Bronchial epithelial cell (primary cell): ENCODE data around the gene CNIH2. TPM values are rescaled to one million over a fixed set of nuclear protein-coding genes. Genes with fewer than 3 reads are reported as not detected.

Experiments
- DNase-seq: peaks from one replicate; pipeline ENCODE4 v3.0.0-alpha.2; 2010; ENCODE audit warnings: low read depth
- FAIRE-seq: peaks from 2 replicates; lab custom pipeline; 2011; peaks lifted over from hg19 to GRCh38; lab: Jason Lieb, UNC
- H3K27me3 ChIP-seq: 2 replicates; pipeline ENCODE4 v1.5.1; 2011; ENCODE audit warnings: low read length; ENCODE audit not compliant: control insufficient read depth, insufficient read depth
- H3K36me3 ChIP-seq: 2 replicates; pipeline ENCODE4 v1.5.1; 2011; ENCODE audit warnings: low read length; ENCODE audit not compliant: control insufficient read depth, insufficient read depth
- H3K4me3 ChIP-seq: 2 replicates; pipeline ENCODE4 v1.5.1; 2011; ENCODE audit warnings: mild to moderate bottlenecking, low read depth, low read length, control low read depth
- CTCF ChIP-seq: IDR thresholded peaks from 2 replicates; pipeline ENCODE4 v1.5.1; 2011; ENCODE audit warnings: mild to moderate bottlenecking, moderate library complexity, low read length, control low read depth, inconsistent platforms; ENCODE audit not compliant: insufficient read depth, severe bottlenecking
- total RNA-seq: library from RNA; depleted of rRNA; stranded (reverse); fragments of >200 nt; gene quantifications from 2 replicates; pipeline ENCODE4 v1.2.1, GENCODE V29; 2014

Gene CNIH2
- total RNA-seq, 1 donor from 2014 or later = not detected

GRCh38 chr11:66321606-66322005, 43.6 kb downstream of the CNIH2 start:
- no peak for DNase-seq
- Histone ChIP-seq H3K4me3 (no peak overlapping the region), H3K27me3 (no peaks in the 10 kb centered on the region), H3K36me3 (no peaks in the 10 kb centered on the region)
- FAIRE-seq = no peak
- TF ChIP-seq CTCF = no peak

DNA sequence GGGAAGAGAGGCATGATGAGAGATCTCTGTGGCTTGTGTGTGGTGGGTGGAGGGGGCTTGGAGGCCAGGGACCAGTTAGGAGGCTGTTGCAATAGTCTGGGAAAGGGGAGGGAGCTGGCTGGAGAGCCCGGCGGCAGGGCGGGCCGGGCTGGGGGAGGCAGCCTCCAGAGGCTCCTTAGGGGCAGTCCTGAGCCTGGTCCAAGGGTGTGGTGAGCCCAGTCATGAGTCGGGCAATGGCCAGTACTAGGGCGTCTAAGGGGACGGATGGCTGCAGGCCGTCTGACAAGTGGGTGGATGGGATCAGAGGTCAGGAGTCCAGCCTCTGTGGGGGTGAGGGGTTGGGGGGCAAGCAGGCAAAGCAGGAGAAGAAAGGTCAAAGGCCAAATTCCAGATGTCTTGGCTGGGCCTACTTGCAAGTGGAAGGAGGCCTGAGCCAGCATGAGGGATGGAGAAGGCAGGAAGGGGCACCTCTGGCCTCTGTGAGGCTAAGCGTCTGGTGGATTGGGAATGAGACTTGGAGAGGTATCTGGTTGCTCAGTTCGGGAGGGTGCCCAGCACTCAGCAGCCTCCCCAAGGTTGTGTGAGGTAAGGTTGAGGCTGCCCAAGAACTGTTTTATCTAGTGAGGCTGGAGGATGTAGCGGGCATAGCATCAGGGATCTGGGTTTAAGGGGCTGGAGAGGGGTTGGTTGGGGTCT, 44.9 kb downstream of the CNIH2 start:
- no peaks in the 10 kb centered on the region for H3K27me3 ChIP-seq
- H3K36me3 ChIP-seq = no peaks in the 10 kb centered on the region
- DNase-seq (no peak), FAIRE-seq (no peak)
- no peak for TF ChIP-seq CTCF
- H3K4me3 ChIP-seq = no peak overlapping the region

GRCh38 chr11:66323684-66324083, 45.7 kb downstream of the CNIH2 start:
- no peak for FAIRE-seq

GRCh38 chr11:66324664-66325063, 46.7 kb downstream of the CNIH2 start:
- no peak for TF ChIP-seq CTCF
- Histone ChIP-seq H3K36me3 (no peaks in the 10 kb centered on the region), H3K27me3 (no peaks in the 10 kb centered on the region), H3K4me3 (no peak overlapping the region)
- DNase-seq = no peak
- FAIRE-seq = no peak

More at GRCh38 chr11:66323684-66324083, 45.7 kb downstream of the CNIH2 start:
- TF ChIP-seq CTCF = no peak
- DNase-seq = no peak
- Histone ChIP-seq H3K4me3 (no peak overlapping the region), H3K27me3 (no peaks in the 10 kb centered on the region), H3K36me3 (no peaks in the 10 kb centered on the region)

DNA sequence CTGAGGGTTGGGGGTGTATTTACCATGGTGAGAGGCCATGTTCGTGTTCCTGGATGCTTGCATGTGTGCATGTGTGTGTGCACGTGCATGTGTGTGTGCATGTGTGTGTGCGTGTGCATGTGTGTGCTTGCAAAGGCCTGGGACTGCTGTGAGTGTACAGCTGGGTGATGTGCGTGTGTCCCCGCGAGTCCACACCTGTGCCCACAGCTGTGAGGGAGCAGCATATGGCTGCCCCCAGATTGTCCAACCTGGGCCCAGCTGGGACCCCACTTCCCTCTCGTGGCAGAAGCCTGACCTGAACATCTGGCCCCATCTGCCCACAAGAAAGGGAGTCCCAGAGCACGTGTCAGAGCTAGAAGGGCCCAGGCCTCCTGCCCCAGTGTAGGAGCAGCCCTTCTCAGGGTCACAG, 47.3 kb downstream of the CNIH2 start:
- DNase-seq = no peak
- Histone ChIP-seq H3K36me3 (no peaks in the 10 kb centered on the region), H3K4me3 (no peak overlapping the region), H3K27me3 (no peaks in the 10 kb centered on the region)
- no peak for TF ChIP-seq CTCF
- peak; percentile 91 for FAIRE-seq
